Ascending aorta (tissue), 2 donors: ENCODE data around the gene PSAPL1. TPM values are rescaled to one million over a fixed set of nuclear protein-coding genes. Genes with fewer than 3 reads are reported as not detected.

Experiments used
- DNase-seq, 2 donors: peaks; one replicate each; pipeline ENCODE4 v3.0.0-alpha.2; 2019; ENCODE audit warnings: low spot score in 2 of 2
- H3K27ac ChIP-seq, 2 donors: fragments of 200-600 bp; sonication (generic); one replicate each; pipeline ENCODE4 v1.5.1; 2016 to 2017; ENCODE audit warnings: mild to moderate bottlenecking in 1 of 2
- H3K27me3 ChIP-seq: fragments of 200-600 bp; sonication (generic); one replicate; pipeline ENCODE4 v1.5.1; 2017
- H3K36me3 ChIP-seq, 2 donors: fragments of 200-600 bp; sonication (generic); one replicate each; pipeline ENCODE4 v1.5.1; 2016
- H3K4me1 ChIP-seq, 2 donors: fragments of 200-600 bp; sonication (generic); one replicate each; pipeline ENCODE4 v1.5.1; 2016 to 2017; ENCODE audit warnings: mild to moderate bottlenecking in 1 of 2
- H3K4me3 ChIP-seq, 2 donors: fragments of 200-600 bp; sonication (generic); one replicate each; pipeline ENCODE4 v1.5.1; 2016 to 2017; ENCODE audit warnings: mild to moderate bottlenecking in 1 of 2
- H3K9me3 ChIP-seq, 2 donors: fragments of 200-600 bp; sonication (generic); one replicate each; pipeline ENCODE4 v1.5.1; 2016
- intact Hi-C: fragments of 100-400 bp; cut with DNase I; formaldehyde crosslinking; loops from one replicate; pipeline ENCODE4 v1.15.1; 2023
- total RNA-seq: library from RNA; depleted of rRNA; stranded (reverse); fragments of >200 nt; gene quantifications from one replicate; pipeline ENCODE4 v1.1.0, GENCODE V29; 2016
- TF ChIP-seq, protein P1 (sequence below), 3 experiments: fragments of 200-600 bp in 2 of 3; fragments of 450-650 bp in 1 of 3; sonication (generic) in 2 of 3; IDR thresholded peaks; one replicate each; pipeline ENCODE4 v1.5.1; 2016 to 2019; ENCODE audit warnings: antibody characterized with exemption in 3 of 3, mild to moderate bottlenecking in 1 of 3, moderate library complexity in 1 of 3

The PSAPL1 gene
- total RNA-seq, 1 donor from 2014 or later, result not detected

DNA sequence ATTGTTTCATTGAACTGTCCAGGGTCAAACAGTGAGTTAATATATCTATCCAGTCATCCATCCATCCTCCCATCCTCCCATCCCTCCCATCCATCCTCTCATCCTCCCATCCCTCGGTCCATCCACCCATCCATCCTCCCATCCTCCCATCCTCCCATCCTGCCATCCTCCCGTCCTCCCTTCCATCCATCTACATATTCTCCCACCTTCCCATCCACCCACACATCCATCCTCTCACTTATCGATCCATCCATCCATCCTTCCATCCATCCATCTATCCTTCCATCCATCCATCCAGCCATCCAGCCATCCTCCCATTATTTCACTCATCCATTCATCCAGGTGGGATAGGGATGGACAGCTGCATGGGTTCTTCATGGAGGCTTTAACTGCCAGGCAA, 35.4 kb upstream of the PSAPL1 start:
- no peak for DNase-seq
- intact Hi-C loops, result no loop called here
- H3K27ac ChIP-seq, result no peak overlapping the region
- no peaks in the 10 kb centered on the region for H3K36me3 ChIP-seq
- no peaks in the 10 kb centered on the region for H3K27me3 ChIP-seq
- TF ChIP-seq, protein P1, sequence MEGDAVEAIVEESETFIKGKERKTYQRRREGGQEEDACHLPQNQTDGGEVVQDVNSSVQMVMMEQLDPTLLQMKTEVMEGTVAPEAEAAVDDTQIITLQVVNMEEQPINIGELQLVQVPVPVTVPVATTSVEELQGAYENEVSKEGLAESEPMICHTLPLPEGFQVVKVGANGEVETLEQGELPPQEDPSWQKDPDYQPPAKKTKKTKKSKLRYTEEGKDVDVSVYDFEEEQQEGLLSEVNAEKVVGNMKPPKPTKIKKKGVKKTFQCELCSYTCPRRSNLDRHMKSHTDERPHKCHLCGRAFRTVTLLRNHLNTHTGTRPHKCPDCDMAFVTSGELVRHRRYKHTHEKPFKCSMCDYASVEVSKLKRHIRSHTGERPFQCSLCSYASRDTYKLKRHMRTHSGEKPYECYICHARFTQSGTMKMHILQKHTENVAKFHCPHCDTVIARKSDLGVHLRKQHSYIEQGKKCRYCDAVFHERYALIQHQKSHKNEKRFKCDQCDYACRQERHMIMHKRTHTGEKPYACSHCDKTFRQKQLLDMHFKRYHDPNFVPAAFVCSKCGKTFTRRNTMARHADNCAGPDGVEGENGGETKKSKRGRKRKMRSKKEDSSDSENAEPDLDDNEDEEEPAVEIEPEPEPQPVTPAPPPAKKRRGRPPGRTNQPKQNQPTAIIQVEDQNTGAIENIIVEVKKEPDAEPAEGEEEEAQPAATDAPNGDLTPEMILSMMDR (IDR thresholded peaks at IDR 0.05), result no peak
- no peaks in the 10 kb centered on the region for H3K9me3 ChIP-seq
- H3K4me1 ChIP-seq, result no peaks in the 10 kb centered on the region
- H3K4me3 ChIP-seq, result no peak overlapping the region

DNA sequence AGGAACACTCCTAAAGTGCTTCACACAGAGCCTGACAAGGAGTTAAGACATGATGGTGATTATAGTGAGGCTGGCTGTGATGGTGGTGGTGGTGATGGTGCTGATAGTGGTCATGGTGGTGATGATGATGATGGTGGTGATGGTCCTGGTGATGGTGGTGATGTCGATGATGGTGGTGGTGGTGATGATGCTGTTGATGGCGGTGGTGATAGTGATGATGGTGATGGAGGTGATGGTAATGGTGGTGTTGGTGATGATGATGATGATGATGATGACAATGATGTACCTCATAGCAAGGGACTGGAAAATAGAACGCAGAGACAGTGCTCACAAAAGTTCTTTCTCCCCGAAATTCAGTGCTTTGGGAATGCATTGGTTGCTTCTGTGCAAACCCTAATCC, 34.3 kb upstream of the PSAPL1 start:
- H3K36me3 ChIP-seq, result no peaks in the 10 kb centered on the region
- H3K9me3 ChIP-seq, result no peaks in the 10 kb centered on the region
- H3K27me3 ChIP-seq, result no peaks in the 10 kb centered on the region
- no peak overlapping the region for H3K4me3 ChIP-seq
- intact Hi-C loops, result no loop called here
- H3K27ac ChIP-seq, result no peak overlapping the region
- DNase-seq, result no peak
- TF ChIP-seq, protein P1 (IDR thresholded peaks at IDR 0.05), result no peak
- no peaks in the 10 kb centered on the region for H3K4me1 ChIP-seq

DNA sequence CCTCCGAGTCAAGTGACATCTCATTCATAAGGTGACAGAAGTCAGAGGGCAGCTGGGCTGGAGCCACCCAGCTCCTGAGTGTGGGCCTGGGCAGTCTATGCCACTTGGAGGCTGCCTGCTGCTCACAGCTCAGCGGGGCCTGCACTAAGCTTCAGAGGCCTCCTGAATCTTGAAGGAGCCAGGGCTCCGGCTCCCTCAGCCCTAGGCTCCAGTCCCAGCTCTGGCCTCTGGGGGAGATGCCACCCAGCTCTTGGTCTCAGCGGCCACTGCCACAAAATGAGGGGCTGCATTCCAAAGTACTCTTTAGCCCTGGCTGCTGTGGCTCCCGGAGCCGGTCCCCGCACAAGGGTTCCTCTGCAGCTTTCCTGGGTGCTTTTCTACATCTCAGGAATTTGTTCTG, 32.7 kb upstream of the PSAPL1 start:
- TF ChIP-seq, protein P1 (IDR thresholded peaks at IDR 0.05), result no peak
- DNase-seq, result no peak
- Histone ChIP-seq H3K9me3 (no peaks in the 10 kb centered on the region), H3K4me3 (no peak overlapping the region), H3K36me3 (no peaks in the 10 kb centered on the region), H3K4me1 (no peaks in the 10 kb centered on the region), H3K27me3 (no peaks in the 10 kb centered on the region), H3K27ac (no peak overlapping the region)
- intact Hi-C loops, result no loop called here

DNA sequence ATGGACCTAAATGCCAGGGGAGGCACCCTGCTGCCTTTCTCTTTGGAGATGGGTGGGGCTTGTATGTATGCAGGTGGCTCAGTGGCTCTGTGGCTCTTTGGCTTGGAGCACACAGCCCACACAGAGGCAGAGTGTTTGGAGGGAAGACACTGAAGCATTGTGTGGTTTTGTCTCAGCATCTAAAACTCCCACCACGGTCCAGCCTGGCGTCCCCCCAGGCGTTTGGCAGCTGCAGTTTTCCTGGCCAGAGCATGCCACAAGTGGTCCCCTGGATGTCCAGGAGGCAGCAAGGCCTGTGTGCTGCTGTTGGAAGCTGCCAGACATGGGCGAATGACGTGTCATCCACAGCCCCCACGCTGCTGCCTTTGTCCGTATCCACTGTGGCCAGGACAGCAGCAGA, 32.2 kb upstream of the PSAPL1 start:
- TF ChIP-seq, protein P1 (IDR thresholded peaks at IDR 0.05), result no peak
- H3K27ac ChIP-seq, result no peak overlapping the region
- intact Hi-C loops, result no loop called here

DNA sequence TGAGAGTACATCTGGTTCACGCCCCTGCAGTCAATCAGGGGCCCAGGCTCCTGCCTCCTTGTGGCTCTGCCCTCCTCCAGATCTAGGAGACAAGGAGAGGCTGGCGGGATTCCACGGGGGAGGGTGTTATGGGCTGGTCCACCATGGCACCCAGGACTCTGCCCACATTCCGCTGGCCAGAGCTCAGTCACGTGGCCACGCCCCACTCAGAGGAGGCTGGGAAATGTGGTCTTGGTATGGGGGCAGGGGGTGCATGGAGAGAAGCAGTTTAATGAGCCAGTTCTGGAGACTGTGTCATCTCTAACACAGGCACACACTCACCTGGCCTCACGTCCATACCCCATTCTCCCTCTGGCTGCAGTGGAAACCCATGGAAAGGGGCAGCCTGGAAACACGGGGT, 31.5 kb upstream of the PSAPL1 start:
- Histone ChIP-seq H3K27ac (no peak overlapping the region), H3K9me3 (no peaks in the 10 kb centered on the region), H3K36me3 (no peaks in the 10 kb centered on the region), H3K4me3 (no peak overlapping the region), H3K4me1 (no peaks in the 10 kb centered on the region), H3K27me3 (no peaks in the 10 kb centered on the region)
- intact Hi-C loops, result no loop called here
- TF ChIP-seq, protein P1 (IDR thresholded peaks at IDR 0.05), result no peak
- DNase-seq, result no peak

More for the DNA sequence above, 32.2 kb upstream of the PSAPL1 start:
- no peaks in the 10 kb centered on the region for H3K9me3 ChIP-seq
- no peak overlapping the region for H3K4me3 ChIP-seq
- H3K4me1 ChIP-seq, result no peaks in the 10 kb centered on the region
- no peak for DNase-seq
- no peaks in the 10 kb centered on the region for H3K27me3 ChIP-seq
- no peaks in the 10 kb centered on the region for H3K36me3 ChIP-seq

DNA sequence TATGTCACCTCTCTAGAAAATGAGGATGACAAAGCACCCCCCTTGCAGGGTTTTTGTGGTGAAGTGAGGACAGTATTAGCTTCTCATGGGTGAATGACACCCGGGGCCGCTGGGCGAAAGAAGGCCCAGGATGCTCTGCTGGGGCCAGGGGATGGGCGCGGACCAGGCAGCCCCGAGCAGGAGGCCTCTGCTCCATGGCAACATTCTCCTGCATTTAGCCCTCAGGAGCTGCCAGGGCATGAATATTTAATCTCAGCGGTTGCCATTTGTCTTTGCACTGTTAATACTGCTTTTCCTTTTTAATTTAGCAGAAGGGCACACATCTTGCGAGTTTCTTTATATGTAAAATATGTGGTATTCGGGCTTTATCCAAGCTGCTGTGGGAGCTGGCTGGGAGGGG, 30.3 kb upstream of the PSAPL1 start:
- Histone ChIP-seq H3K27ac (no peak overlapping the region), H3K36me3 (no peaks in the 10 kb centered on the region), H3K4me1 (no peaks in the 10 kb centered on the region), H3K9me3 (no peaks in the 10 kb centered on the region), H3K27me3 (no peaks in the 10 kb centered on the region), H3K4me3 (no peak overlapping the region)
- DNase-seq, result no peak
- TF ChIP-seq, protein P1 (IDR thresholded peaks at IDR 0.05), result no peak
- intact Hi-C loops, result no loop called here
